Gastrocnemius medialis (tissue), 4 donors: ENCODE results near the gene UBE3B. TPM values are rescaled to one million over a fixed set of nuclear protein-coding genes. Genes with fewer than 3 reads are reported as not detected.

ENCODE experiments used
- ATAC-seq, 2 donors: fragments of 150-250 bp; one replicate each; pipeline ENCODE4 v1.9.1; 2016
- DNase-seq, 2 donors: peaks; one replicate each; pipeline ENCODE4 v3.0.0-alpha.2; 2019
- H3K27ac ChIP-seq, 4 donors: fragments of 200-600 bp; sonication (generic); 1 replicate in 1 of 4; 2 replicates in 3 of 4; pipeline ENCODE4 v1.5.1; 2016 to 2018; ENCODE audit warnings: mild to moderate bottlenecking in 2 of 4, moderate library complexity in 1 of 4
- H3K27me3 ChIP-seq, 3 donors: fragments of 200-600 bp; sonication (generic) in 2 of 3; 1 replicate in 1 of 3; 2 replicates in 2 of 3; pipeline versions ENCODE4 v1.5.1 to v1.6.0; 2016 to 2019; ENCODE audit warnings: mild to moderate bottlenecking in 1 of 3, moderate library complexity in 1 of 3
- H3K36me3 ChIP-seq, 2 donors: fragments of 200-600 bp; sonication (generic) in 1 of 2; one replicate each; pipeline ENCODE4 v1.5.1; 2017 to 2018
- H3K4me1 ChIP-seq, 2 donors: fragments of 200-600 bp; sonication (generic) in 1 of 2; one replicate each; pipeline ENCODE4 v1.5.1; 2016 to 2017; ENCODE audit warnings: mild to moderate bottlenecking in 2 of 2
- H3K4me3 ChIP-seq, 4 donors: fragments of 200-600 bp; sonication (generic) in 3 of 4; 1 replicate in 1 of 4; 2 replicates in 3 of 4; pipeline ENCODE4 v1.5.1; 2016 to 2019; ENCODE audit warnings: mild to moderate bottlenecking in 2 of 4
- H3K9me3 ChIP-seq, 3 donors: fragments of 200-600 bp; sonication (generic) in 2 of 3; 1 replicate in 1 of 3; 2 replicates in 2 of 3; pipeline ENCODE4 v1.5.1; 2016 to 2019
- POLR2A ChIP-seq, 2 donors: fragments of 450-650 bp; IDR thresholded peaks; one replicate each; pipeline ENCODE4 v1.6.1; 2017; ENCODE audit warnings: antibody characterized with exemption in 2 of 2, mild to moderate bottlenecking in 2 of 2, moderate library complexity in 2 of 2
- in situ Hi-C, 4 donors: fragments of 200-750 bp; cut with MboI; loops; one replicate each; pipeline versions ENCODE4 v1.15.0 to v1.8.0; 2017; ENCODE audit warnings: low sequenced_read_pairs in 4 of 4
- intact Hi-C: fragments of 100-400 bp; cut with DNase I; formaldehyde crosslinking; loops from one replicate; pipeline ENCODE4 v1.15.1; 2023; ENCODE audit warnings: low total_unique reads
- total RNA-seq, 4 donors: library from RNA; depleted of rRNA; stranded (reverse); fragments of >200 nt; gene quantifications; one replicate each; pipeline versions ENCODE4 v1.1.0 to v1.2.3, GENCODE V29; 2016
- TF ChIP-seq, protein P1 (sequence below), 5 experiments: fragments of 450-650 bp in 3 of 5; fragments of 200-600 bp in 2 of 5; sonication (generic) in 2 of 5; IDR thresholded peaks in 4 of 5; conservative IDR thresholded peaks in 1 of 5; 1 replicate in 4 of 5; 2 replicates in 1 of 5; pipeline ENCODE4 v1.5.1; 2016 to 2019; ENCODE audit warnings: antibody characterized with exemption in 5 of 5, mild to moderate bottlenecking in 3 of 5, moderate library complexity in 3 of 5

UBE3B gene
- total RNA-seq, 4 donors from 2014 or later, result 44.8 to 58.2 (median 55.9) TPM

DNA sequence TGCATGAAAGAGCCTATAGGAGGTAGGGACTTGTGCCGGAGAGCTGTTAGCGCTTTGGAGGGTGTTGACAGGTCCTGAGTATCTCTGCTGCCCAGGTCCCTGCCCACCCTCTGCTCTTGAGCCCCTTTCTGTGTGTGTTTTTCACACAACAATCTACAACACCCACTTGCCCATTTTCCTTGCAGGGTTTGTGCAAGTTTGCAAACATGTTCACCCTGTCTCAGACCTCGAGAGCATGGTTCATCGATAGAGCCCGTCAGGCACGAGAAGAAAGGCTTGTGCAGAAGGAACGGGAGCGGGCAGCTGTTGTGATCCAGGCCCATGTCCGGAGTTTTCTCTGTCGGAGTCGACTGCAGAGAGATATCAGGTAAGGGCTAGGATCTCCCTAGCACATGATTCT, 5.9 kb downstream of the UBE3B start:
- no peak for TF ChIP-seq POLR2A (IDR thresholded peaks at IDR 0.05)
- TF ChIP-seq, protein P1, sequence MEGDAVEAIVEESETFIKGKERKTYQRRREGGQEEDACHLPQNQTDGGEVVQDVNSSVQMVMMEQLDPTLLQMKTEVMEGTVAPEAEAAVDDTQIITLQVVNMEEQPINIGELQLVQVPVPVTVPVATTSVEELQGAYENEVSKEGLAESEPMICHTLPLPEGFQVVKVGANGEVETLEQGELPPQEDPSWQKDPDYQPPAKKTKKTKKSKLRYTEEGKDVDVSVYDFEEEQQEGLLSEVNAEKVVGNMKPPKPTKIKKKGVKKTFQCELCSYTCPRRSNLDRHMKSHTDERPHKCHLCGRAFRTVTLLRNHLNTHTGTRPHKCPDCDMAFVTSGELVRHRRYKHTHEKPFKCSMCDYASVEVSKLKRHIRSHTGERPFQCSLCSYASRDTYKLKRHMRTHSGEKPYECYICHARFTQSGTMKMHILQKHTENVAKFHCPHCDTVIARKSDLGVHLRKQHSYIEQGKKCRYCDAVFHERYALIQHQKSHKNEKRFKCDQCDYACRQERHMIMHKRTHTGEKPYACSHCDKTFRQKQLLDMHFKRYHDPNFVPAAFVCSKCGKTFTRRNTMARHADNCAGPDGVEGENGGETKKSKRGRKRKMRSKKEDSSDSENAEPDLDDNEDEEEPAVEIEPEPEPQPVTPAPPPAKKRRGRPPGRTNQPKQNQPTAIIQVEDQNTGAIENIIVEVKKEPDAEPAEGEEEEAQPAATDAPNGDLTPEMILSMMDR (IDR thresholded peaks at IDR 0.05 in 4 of 5, conservative IDR thresholded peaks at IDR 0.05 in 1 of 5), result no peak
- DNase-seq (no peak), ATAC-seq (no peak)
- Histone ChIP-seq H3K27me3 (no peaks in the 10 kb centered on the region), H3K36me3 (peaks cover 0 to 62% of the 10 kb centered on the region in 2 donors), H3K4me3 (no peak overlapping the region), H3K4me1 (peaks cover 11 to 12% of the 10 kb centered on the region in 2 donors), H3K27ac (no peak overlapping the region), H3K9me3 (no peaks in the 10 kb centered on the region)
- intact Hi-C loops (no loop called here), in situ Hi-C loops (no loop called here)

DNA sequence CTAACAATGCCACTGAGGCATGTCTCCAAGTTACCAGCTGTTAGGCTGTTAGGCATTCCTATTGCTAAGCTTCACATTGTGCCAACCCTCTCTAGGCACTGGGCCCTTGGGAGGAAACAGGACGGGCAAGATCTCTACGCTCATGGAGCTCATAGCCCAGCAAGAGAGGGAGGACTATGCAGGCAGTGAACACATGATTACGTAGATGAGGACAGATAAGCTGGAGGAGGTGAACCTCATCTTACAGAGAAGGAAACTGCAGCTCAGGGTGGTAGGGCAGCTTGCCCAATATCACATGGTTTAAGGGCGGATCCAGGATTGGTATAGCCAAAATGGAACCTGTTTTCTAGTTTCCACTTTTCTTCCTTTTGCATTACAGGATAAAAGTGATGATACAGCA, 7.8 kb downstream of the UBE3B start:
- in situ Hi-C loops, result no loop called here
- peaks cover 0 to 14% of the 10 kb centered on the region in 2 donors for H3K4me1 ChIP-seq
- no peaks in the 10 kb centered on the region for H3K27me3 ChIP-seq
- H3K27ac ChIP-seq, result no peak overlapping the region
- intact Hi-C loops, result no loop called here
- ATAC-seq, result no peak
- no peak overlapping the region for H3K4me3 ChIP-seq
- H3K9me3 ChIP-seq, result no peaks in the 10 kb centered on the region
- no peak for DNase-seq
- peaks cover 0 to 80% of the 10 kb centered on the region in 2 donors for H3K36me3 ChIP-seq
- TF ChIP-seq POLR2A (IDR thresholded peaks at IDR 0.05), result no peak
- TF ChIP-seq, protein P1 (IDR thresholded peaks at IDR 0.05 in 4 of 5, conservative IDR thresholded peaks at IDR 0.05 in 1 of 5), result no peak

DNA sequence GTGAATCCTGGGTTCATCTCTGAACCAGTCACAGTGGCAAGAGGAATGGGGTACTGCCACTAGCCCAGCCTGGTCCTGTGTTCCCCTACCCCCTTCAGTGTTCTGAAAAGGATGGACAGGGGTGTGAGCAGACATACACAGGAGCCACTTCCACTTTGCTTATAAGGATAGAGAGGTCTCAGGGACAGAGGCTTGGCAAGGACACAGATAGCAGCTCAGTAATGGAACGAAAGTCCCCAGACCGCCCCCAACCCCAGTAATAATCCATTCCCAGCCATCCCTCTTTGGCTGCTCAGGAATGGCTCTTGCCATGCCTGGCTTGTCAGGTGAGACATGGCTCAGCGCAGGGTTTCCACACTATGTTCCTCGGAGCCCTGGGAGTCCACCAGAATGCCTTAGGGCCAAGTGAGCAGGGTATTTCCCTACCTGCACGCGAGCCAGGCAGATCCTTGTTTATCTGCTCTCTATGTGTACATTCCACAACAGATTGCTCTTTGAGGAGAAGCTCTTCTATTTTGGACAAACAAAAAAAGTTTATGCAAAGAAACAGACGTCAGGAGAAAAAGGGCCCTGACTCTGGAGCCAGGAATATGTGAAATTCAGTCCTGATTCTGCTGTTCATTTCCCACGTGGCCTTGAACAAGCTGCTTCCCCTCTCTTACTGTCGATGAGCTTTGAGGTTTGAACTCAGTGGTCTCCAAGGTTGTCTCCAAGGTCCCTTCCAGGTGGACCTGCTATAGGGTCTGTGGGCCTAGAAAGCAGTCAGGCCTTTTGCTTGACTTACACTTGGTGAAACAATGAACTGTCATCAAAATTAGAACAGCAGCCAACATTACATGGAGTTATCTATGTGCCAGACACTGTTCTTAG, 10.0 kb downstream of the UBE3B start:
- Histone ChIP-seq H3K4me1 (peaks cover 0 to 22% of the 10 kb centered on the region in 2 donors), H3K27me3 (no peaks in the 10 kb centered on the region), H3K27ac (no peak overlapping the region), H3K36me3 (peaks cover 0 to 98% of the 10 kb centered on the region in 2 donors), H3K9me3 (no peaks in the 10 kb centered on the region), H3K4me3 (no peak overlapping the region)
- intact Hi-C loops (no loop called here), in situ Hi-C loops (no loop called here)
- TF ChIP-seq, protein P1 (IDR thresholded peaks at IDR 0.05 in 4 of 5, conservative IDR thresholded peaks at IDR 0.05 in 1 of 5), result no peak
- no peak for TF ChIP-seq POLR2A (IDR thresholded peaks at IDR 0.05)
- ATAC-seq (no peak), DNase-seq (no peak)

DNA sequence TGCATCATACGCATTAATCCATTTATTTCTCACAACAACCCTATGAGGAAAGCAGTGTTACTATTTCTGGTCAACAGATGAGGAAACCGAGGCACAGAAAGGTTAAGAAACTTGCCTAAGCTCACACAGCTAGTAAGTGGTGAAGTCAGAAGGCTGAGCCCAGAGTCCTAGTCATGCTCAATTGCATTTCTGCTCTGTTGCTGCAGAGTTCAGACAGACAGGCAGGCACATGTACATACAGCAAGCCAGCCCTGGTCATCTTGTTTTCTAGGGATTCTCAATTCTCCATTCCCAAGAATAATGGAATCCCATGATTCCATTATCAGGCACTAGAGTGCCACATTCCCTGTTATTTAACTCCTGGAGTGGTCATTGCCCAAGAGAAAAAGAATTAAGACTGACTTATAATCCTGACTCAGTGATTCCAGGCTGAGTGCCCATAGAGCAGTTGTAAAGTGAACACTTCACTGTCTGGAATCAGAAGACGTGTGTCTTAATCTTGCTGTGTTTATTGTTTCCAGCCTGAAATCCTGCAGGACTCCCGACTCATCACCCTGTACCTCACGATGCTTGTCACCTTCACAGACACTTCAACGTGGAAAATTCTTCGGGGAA, 10.7 kb downstream of the UBE3B start:
- ATAC-seq, result no peak
- no peak for DNase-seq
- no peaks in the 10 kb centered on the region for H3K9me3 ChIP-seq
- H3K4me3 ChIP-seq, result no peak overlapping the region
- H3K4me1 ChIP-seq, result peaks cover 0 to 22% of the 10 kb centered on the region in 2 donors
- peaks cover 0 to 97% of the 10 kb centered on the region in 2 donors for H3K36me3 ChIP-seq
- no peak for TF ChIP-seq POLR2A (IDR thresholded peaks at IDR 0.05)
- TF ChIP-seq, protein P1 (IDR thresholded peaks at IDR 0.05 in 4 of 5, conservative IDR thresholded peaks at IDR 0.05 in 1 of 5), result no peak
- H3K27me3 ChIP-seq, result no peaks in the 10 kb centered on the region
- H3K27ac ChIP-seq, result no peak overlapping the region
- intact Hi-C loops (no loop called here), in situ Hi-C loops (no loop called here)
